Left colon (tissue), 2 donors: ENCODE results near the gene SEMA4C. TPM values are rescaled to one million over a fixed set of nuclear protein-coding genes. Genes with fewer than 3 reads are reported as not detected.
A peak's percentile ranks its signal among the peaks of the same experiment; 100 is the strongest.
"Not testable (repeated sequence)": the region's sequence is repeated elsewhere in the genome, so short reads cannot be mapped to it uniquely, and the experiment has no call there.

Source experiments
- ATAC-seq: fragments of 200-7000 bp; cut with Tn5 transposase; one replicate; pipeline ENCODE4 v1.9.1; 2020; ENCODE audit warnings: mild to moderate bottlenecking, moderate library complexity
- DNase-seq, 2 donors: peaks; one replicate each; pipeline ENCODE4 v3.0.0-alpha.2; 2020
- intact Hi-C, 2 donors: fragments of 100-400 bp; cut with DNase I in 1 of 2; cut with micrococcal nuclease in 1 of 2; formaldehyde crosslinking; loops; one replicate each; pipeline versions ENCODE4 v1.11.2 to v1.14.0; 2022; cut with DNase I, micrococcal nuclease
- total RNA-seq, 2 donors: library from RNA; stranded (reverse); fragmentation: NEBNext Ultra II Directional; extraction: Animal tissue kit (Norgen Biotek cat#: 25700); gene quantifications; one replicate each; pipeline ENCODE4 v1.2.1, GENCODE V29; 2021
- donor health status: DM: no; HTN: no; CAD: no.
- donor health status: DM: yes; HTN: yes; CAD: no.

The SEMA4C gene
- total RNA-seq, 2 donors from 2014 or later = 13.2 to 17.5 TPM

GRCh38 chr2:96900237-96900636, 30.4 kb upstream of the SEMA4C start:
- DNase-seq (no peak), ATAC-seq (no peak)
- intact Hi-C loops = no loop called here

DNA sequence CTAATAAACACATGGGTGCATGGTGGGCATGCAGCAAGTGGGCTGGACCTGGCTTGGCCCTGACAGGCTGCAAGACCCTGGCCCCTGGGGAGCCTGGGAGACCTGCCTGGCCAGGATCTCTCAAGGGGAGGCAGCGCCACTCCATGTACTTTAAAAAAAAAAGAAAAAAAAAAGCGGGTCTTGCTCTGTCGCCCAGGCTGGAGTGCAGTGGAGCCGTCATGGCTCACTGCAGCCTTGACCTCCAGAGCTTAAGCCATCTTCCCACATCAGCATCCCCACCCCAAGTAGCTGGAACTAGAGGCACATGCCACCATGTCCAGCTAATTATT, 29.5 kb upstream of the SEMA4C start:
- DNase-seq = no peak
- intact Hi-C loops = no loop called here
- ATAC-seq = no peak

- intact Hi-C loops = no loop called here
- no peak for DNase-seq
- ATAC-seq = no peak
Measured at GRCh38 chr2:96898641-96899412, 28.9 kb upstream of the SEMA4C start.

- DNase-seq = no peak
- intact Hi-C loops = no loop called here
- ATAC-seq = peak; percentile 71
Measured at GRCh38 chr2:96898135-96898505, 28.2 kb upstream of the SEMA4C start.

DNA sequence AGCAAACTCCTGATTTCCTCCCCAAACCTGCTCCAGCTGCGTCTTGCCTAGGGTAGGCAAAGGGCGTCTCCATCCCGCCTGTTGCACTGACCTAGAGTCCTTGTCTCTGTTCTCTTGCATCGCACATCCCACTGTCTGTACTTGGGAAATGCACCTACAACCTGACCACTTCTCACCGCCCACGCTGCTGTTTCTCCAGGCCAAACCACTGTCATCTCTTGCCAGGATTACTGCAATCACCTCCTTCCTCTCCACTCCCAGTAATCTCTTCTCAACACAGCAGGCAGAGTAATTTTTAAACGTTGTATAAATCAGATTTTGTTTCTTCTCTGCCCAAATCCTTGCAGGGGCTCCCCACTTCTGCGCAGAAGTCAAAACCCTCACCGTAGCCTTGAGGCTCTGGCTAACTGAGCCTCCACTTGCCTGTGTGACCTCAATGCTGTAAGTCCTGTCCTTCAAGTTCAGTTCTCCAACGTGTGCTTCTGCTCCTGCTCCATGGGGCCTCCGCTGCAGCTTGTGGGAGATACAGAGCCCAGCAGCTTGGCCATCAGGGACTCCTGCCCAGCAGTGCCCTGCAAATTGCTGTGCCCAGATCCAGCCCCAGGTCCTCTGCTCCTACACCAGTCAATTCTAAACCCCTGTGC, 27.7 kb upstream of the SEMA4C start:
- intact Hi-C loops = no loop called here
- ATAC-seq = no peak
- no peak for DNase-seq

DNA sequence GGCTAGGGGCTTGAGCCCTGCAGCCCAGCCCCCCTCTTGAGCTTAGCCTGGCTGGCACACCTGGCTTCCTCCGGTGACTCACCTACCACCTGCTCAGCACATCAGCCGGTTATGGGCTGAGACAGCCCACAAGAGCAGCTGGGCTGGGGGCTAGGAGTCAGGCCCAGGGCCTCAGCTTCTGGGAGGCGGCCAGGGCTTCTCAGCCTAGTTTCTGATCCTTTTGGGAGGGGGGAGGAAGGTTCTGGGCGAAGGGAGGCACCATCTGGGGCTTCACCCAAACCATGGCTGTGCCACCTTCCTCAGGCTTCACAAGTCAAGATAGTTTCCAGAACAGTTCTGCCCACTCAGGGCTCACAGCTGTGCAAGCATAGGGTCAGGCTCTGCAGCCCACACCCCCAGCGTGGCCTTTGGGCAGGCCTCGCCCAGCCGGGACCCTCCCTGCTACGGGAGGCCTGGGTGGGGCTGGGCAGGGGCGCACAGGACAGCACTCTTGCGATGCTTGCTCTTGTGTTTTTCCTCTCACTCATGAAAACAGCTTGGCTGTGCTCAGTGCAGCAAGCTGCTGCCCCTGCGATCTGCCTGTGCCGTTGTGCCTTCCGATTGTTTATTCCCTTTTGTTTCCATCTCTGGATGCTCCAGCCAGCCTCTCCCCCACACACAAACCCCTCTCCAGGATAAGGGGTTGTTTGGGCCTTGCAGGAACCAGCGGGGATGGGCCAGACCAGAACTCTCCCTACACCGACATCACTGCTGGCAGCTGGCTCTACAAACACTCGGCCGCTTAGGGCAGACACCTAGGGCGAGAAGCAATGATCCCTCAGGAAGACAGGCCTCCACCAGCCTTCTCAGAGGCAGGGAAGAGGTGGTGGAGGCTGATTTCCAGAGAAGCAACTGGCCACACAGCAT, 26.1 kb upstream of the SEMA4C start:
- ATAC-seq = peak; percentile 73

DNA sequence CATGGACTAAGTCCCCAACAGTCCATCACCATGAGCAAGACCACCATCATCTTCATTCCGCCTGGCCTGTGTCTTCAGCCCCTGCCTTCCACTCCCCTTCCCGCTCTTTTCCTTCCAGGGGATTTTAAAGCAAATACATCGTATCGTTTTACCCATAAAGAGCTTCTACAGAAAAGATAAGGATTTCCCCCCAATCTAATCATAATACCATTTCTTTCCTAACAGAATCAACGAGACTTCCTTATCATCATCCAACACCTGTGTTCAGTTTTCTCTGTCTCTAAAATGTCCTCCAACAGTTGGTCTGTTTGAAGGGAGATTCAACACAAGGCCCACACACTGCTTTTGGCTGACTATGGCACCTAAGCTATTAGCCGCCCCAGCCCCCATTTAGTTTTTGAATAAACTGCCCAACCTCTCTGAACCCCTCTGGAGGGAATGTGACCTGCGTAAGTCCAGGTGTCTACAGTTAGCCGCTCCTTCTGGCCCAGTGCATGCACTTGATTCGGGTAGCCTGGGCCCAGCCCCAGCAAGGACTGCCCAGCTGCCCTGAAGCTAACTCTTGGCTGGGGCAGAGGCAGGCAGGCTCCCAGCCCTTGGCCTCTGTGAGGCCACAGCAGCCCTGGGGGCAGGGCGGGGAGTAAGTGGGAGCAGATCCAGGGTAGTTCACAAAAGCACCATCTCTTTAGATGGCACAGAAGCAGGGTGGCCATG, 25.3 kb upstream of the SEMA4C start:
- peak; percentile 50 for ATAC-seq

More for the DNA sequence above, 26.1 kb upstream of the SEMA4C start:
- intact Hi-C loops = no loop called here
- DNase-seq = no peak

DNA sequence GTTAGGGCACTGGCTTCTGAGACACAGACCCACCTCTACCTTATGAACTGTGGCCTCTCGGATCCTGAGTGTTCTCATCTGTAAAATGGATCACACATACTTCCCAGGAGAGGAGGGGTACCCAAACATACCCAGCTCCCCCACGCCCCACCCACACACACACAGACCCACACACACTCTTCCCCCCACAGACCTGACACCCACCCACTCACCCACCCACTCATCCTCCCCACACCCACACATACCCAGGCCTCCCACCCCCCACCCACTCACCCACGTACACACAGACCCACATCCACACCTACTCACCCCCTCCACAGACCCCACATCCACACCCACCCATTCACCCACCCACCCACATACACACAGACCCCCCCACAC, 24.3 kb upstream of the SEMA4C start:
- intact Hi-C loops = no loop called here
- no peak for ATAC-seq

More for the DNA sequence above, 25.3 kb upstream of the SEMA4C start:
- intact Hi-C loops = no loop called here
- DNase-seq = no peak

GRCh38 chr2:96893289-96894150, 23.6 kb upstream of the SEMA4C start:
- DNase-seq = no peak
- ATAC-seq = no peak
- intact Hi-C loops = no loop called here

More for the DNA sequence above, 24.3 kb upstream of the SEMA4C start:
- no peak for DNase-seq

- intact Hi-C loops = no loop called here
- DNase-seq = no peak
- no peak for ATAC-seq
Measured at GRCh38 chr2:96891591-96892333, 21.9 kb upstream of the SEMA4C start.

DNA sequence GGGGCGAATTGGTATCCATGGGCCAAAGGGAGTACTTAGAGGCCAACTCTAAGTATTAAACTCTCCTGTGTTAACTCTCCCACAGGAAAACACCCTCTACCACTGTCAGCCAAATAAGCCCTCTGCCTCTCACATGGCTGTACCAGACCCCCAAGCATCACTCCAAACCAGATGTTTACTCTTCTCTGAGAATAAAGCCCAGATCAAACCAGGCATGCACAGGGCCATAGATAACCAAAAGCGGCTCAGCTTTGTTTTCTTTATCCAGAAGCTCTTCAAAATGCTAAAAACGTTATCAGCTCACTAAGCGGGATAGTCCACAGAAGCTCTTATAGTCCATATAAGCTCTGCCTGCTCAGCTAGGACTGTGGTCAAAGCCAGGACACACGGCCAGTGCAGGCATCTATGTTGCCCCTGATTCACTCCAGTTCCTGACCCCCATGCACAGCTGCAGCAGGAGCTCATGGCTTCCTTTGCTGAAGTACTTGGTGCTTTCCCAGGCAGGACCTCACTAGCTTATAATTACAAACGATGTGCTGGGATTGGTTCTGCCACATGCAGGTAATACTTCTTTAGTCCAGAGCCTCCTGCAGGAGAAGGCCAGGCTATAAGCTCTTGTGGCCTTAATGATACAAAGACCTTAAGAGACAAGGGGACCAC, 21.0 kb upstream of the SEMA4C start:
- DNase-seq (no peak), ATAC-seq (no peak)
- intact Hi-C loops = no loop called here

DNA sequence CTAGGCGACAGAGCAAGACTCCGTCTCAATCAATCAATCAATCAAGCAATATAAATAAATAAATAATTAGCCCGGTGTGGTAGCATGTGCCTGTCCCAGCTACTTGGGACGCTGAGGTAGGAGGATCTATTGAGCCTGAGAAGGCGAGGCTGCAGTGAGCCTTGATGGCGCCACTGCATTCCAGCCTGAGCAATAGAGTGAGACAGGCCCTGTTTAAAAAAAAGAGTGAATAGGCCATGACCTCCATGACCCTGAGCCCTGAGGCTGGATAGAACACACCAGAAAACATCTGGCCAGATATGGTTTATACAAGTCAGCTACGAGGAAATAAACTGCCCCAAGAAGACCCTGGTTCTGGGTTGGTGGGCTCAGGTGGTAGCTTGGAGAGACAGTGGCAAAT, 20.4 kb upstream of the SEMA4C start:
- DNase-seq (no peak), ATAC-seq (no peak)
- intact Hi-C loops = no loop called here

GRCh38 chr2:96889502-96889901, 19.6 kb upstream of the SEMA4C start:
- ATAC-seq, DNase-seq, intact Hi-C loops: not testable (repeated sequence)

- intact Hi-C loops = no loop called here
- ATAC-seq = peak; percentile 96
- peak; percentile 70 to 85 for DNase-seq
Measured at GRCh38 chr2:96888072-96889011, 18.5 kb upstream of the SEMA4C start.

GRCh38 chr2:96887493-96888012, 17.7 kb upstream of the SEMA4C start:
- no peak for ATAC-seq
- intact Hi-C loops = no loop called here
- DNase-seq = peak in 1 of 2 donors; percentile 51
